Measurements from ENCODE around the gene ASIC4. TPM values are rescaled to one million over a fixed set of nuclear protein-coding genes. Genes with fewer than 3 reads are reported as not detected.

Gene ASIC4
- total and polyA plus RNA-seq, 2 of the 4 experiments (the other 2 are of a cell fraction) = 0.10 TPM; not detected in 1

- no peak for TF ChIP-seq CHD1 (IDR thresholded peaks at IDR 0.05; ENCODE audit: low read depth, low read length)
- TF ChIP-seq MXI1 (IDR thresholded peaks at IDR 0.05; ENCODE audit: borderline replicate concordance, low read depth, low read length) = no peak
- TF ChIP-seq FOS (IDR thresholded peaks at IDR 0.05; ENCODE audit: low read depth, low read length) = no peak
Observed at GRCh38 chr2:219536425-219536824, 22.1 kb downstream of the ASIC4 start (continued).

GRCh38 chr2:219536967-219537366 lies 22.7 kb downstream of the ASIC4 start:
- peaks cover 21% of the 10 kb centered on the region for H3K4me1 ChIP-seq (ENCODE audit: control insufficient read depth, insufficient read depth, low read length)
- H3K9ac ChIP-seq (ENCODE audit: low read depth, low read length) = no peak overlapping the region
- DNase-seq (no peak), ATAC-seq (ENCODE audit: low read depth) (no peak)
- H2BK20ac ChIP-seq (ENCODE audit: low read depth, low read length) = no peak overlapping the region
- H4K5ac ChIP-seq (ENCODE audit: low read depth, low read length) = no peak overlapping the region
- H3K9me3 ChIP-seq (ENCODE audit: control insufficient read depth, insufficient read depth, low read length) = no peaks in the 10 kb centered on the region
- peaks cover 12% of the 10 kb centered on the region for H3K27me3 ChIP-seq (ENCODE audit: control insufficient read depth, insufficient read depth, low read length)
- H3K4me2 ChIP-seq (ENCODE audit: low read depth, low read length) = no peak overlapping the region
- ChIA-PET CTCF (no interaction called here), POLR2A (ENCODE audit: unreplicated experiment) (no interaction called here)
- H2AK5ac ChIP-seq (ENCODE audit: low read depth, low read length) = no peak overlapping the region
- H2AFZ ChIP-seq (replicated peaks; ENCODE audit: low read length, poor library complexity) = no peak overlapping the region
- peak overlapping the region; percentile 24 for H2AK9ac ChIP-seq (replicated peaks; ENCODE audit: low read depth, low read length, poor library complexity)
- BruUV-seq (replicated peaks) = no TSS peak
- no peak overlapping the region for H3K4me3 ChIP-seq (ENCODE audit: insufficient read depth, low read depth, low read length)
- H4K91ac ChIP-seq (ENCODE audit: insufficient read depth, low read depth, low read length) = no peak overlapping the region
- H3K4ac ChIP-seq (ENCODE audit: low read depth, low read length) = no peak overlapping the region
- intact Hi-C loops (cut with micrococcal nuclease) = no loop called here
- dilution Hi-C loops (cut with HindIII; ENCODE audit: low sequenced_read_pairs, unreplicated experiment) = no loop called here
- no peak overlapping the region for H2BK5ac ChIP-seq (ENCODE audit: low read depth, low read length, poor library complexity, severe bottlenecking)
- H3K23ac ChIP-seq (ENCODE audit: low read depth, low read length) = no peak overlapping the region
- TF ChIP-seq POLR2A (IDR thresholded peaks at IDR 0.05; ENCODE audit: low read depth, low read length) = no peak
- TF ChIP-seq CEBPB (IDR thresholded peaks at IDR 0.05; ENCODE audit: low read depth, low read length) = no peak
- no peak for TF ChIP-seq CHD1 (IDR thresholded peaks at IDR 0.05; ENCODE audit: low read depth, low read length)
- no peak for TF ChIP-seq ELK1 (IDR thresholded peaks at IDR 0.05; ENCODE audit: borderline replicate concordance, low read depth, low read length)
- TF ChIP-seq CTCF (conservative IDR thresholded peaks at IDR 0.05; ENCODE audit: low read depth, low read length) = no peak
- TF ChIP-seq RAD21 (IDR thresholded peaks at IDR 0.05; ENCODE audit: low read length) = no peak
- no peak overlapping the region for H4K8ac ChIP-seq (ENCODE audit: low read depth in 2 of 2, low read length in 2 of 2)
- 83% methylated on average over 8 of the region's 9 CpGs; no CpG with 5 or more reads in 1 of the 2 experiments for WGBS, 2 experiments (ENCODE audit: extremely low coverage in 2 of 2, insufficient read length in 1 of 2)
- no peak overlapping the region for H2BK120ac ChIP-seq (ENCODE audit: low read depth, low read length)
- H3K18ac ChIP-seq (ENCODE audit: low read depth, low read length) = no peak overlapping the region
- peaks cover 18% of the 10 kb centered on the region for H4K20me1 ChIP-seq (ENCODE audit: insufficient read depth, low read length)
- peaks cover 26% of the 10 kb centered on the region for H3K36me3 ChIP-seq (ENCODE audit: control insufficient read depth, insufficient read depth, low read length)
- 0 out of 2 replicates have a peak, but pooled peaks cover 2% of the 10 kb centered on the region for H3K9me1 ChIP-seq (ENCODE audit: insufficient read depth, low read length)
- in situ Hi-C loops (cut with MboI; ENCODE audit: low sequenced_read_pairs) = no loop called here
- no peak overlapping the region for H3K14ac ChIP-seq (replicated peaks; ENCODE audit: low read depth, low read length)
- H3K56ac ChIP-seq (ENCODE audit: extremely low read depth, insufficient read depth, low read length) = no peak overlapping the region
- peaks cover 4 to 29% of the 10 kb centered on the region in 2 experiments; a peak in 2 of 4 replicates for H3K79me1 ChIP-seq (ENCODE audit: low read depth in 1 of 2, low read length in 2 of 2)
- no peak overlapping the region for H3K27ac ChIP-seq (ENCODE audit: insufficient read depth, low read length)
- H2BK15ac ChIP-seq (ENCODE audit: low read depth, low read length) = no peak overlapping the region
